ENCODE results near the gene ZBTB21.

- TF ChIP-seq CTCF (IDR thresholded peaks at IDR 0.05) (no peak), POLR2A (IDR thresholded peaks at IDR 0.05) (no peak)
These were observed 40.1 kb downstream of the ZBTB21 start for GRCh38 chr21:41970106-41970391.
